KMS-11 (cell line): Measurements from ENCODE around the gene BPIFB6.

Source experiments
- H2AFZ ChIP-seq: fragments of 200-600 bp; sonication (generic); 2 replicates; pipeline ENCODE4 v1.6.1; 2016; ENCODE audit warnings: antibody characterized with exemption, mixed run types, low read depth
- H3K27ac ChIP-seq: fragments of 200-600 bp; sonication (generic); 2 replicates; pipeline ENCODE4 v1.6.1; 2016; ENCODE audit warnings: mild to moderate bottlenecking, mixed run types
- H3K27me3 ChIP-seq: fragments of 200-600 bp; sonication (generic); 2 replicates; pipeline ENCODE4 v1.6.1; 2017; ENCODE audit warnings: mild to moderate bottlenecking, low read depth, mixed run types, moderate library complexity; ENCODE audit not compliant: insufficient read depth
- H3K36me3 ChIP-seq: fragments of 200-600 bp; sonication (generic); 2 replicates; pipeline ENCODE4 v1.6.1; 2017; ENCODE audit warnings: mild to moderate bottlenecking, mixed run types; ENCODE audit not compliant: insufficient read depth
- H3K4me1 ChIP-seq: fragments of 200-600 bp; sonication (generic); 2 replicates; pipeline ENCODE4 v1.6.1; 2016; ENCODE audit warnings: mild to moderate bottlenecking, low read depth, mixed run types; ENCODE audit not compliant: poor library complexity, severe bottlenecking
- H3K4me2 ChIP-seq: fragments of 200-600 bp; sonication (generic); 2 replicates; pipeline ENCODE4 v1.7.0; 2016; ENCODE audit warnings: mild to moderate bottlenecking, mixed run types
- H3K4me3 ChIP-seq: fragments of 200-600 bp; sonication (generic); IDR thresholded peaks from 2 replicates; pipeline ENCODE4 v1.6.1; 2017; ENCODE audit warnings: low read depth, low read length, mixed read lengths; ENCODE audit not compliant: insufficient read depth
- H3K79me2 ChIP-seq: fragments of 200-600 bp; sonication (generic); 2 replicates; pipeline ENCODE4 v1.6.1; 2016; ENCODE audit warnings: low read depth, mixed run types; ENCODE audit not compliant: insufficient read depth
- H3K9ac ChIP-seq: fragments of 200-600 bp; sonication (generic); 2 replicates; pipeline ENCODE4 v1.6.1; 2016; ENCODE audit warnings: mild to moderate bottlenecking, mixed run types
- H4K20me1 ChIP-seq: fragments of 200-600 bp; sonication (generic); 2 replicates; pipeline ENCODE4 v1.6.1; 2016; ENCODE audit warnings: mild to moderate bottlenecking, mixed run types; ENCODE audit not compliant: insufficient read depth
- CTCF ChIP-seq: fragments of 200-600 bp; sonication (generic); conservative IDR thresholded peaks from 2 replicates; pipeline ENCODE4 v1.6.1; 2017; ENCODE audit warnings: low read depth, mild to moderate bottlenecking, antibody characterized with exemption, low read length, moderate library complexity, mixed read lengths

Gene BPIFB6

GRCh38 chr20:33015700-33016580 is 15.5 kb upstream of the BPIFB6 start:
- peaks cover 61% of the 10 kb centered on the region for H3K27me3 ChIP-seq
- no peaks in the 10 kb centered on the region for H3K79me2 ChIP-seq
- H3K4me2 ChIP-seq, result no peak overlapping the region
- no peak overlapping the region for H2AFZ ChIP-seq
- no peaks in the 10 kb centered on the region for H4K20me1 ChIP-seq
- H3K4me1 ChIP-seq, result no peaks in the 10 kb centered on the region
- no peak overlapping the region for H3K9ac ChIP-seq
- no peak overlapping the region for H3K27ac ChIP-seq
- no peak overlapping the region for H3K4me3 ChIP-seq
- H3K36me3 ChIP-seq, result no peaks in the 10 kb centered on the region
- TF ChIP-seq CTCF, result no peak

GRCh38 chr20:33016581-33017109 is 14.8 kb upstream of the BPIFB6 start:
- H4K20me1 ChIP-seq, result no peaks in the 10 kb centered on the region
- H3K4me2 ChIP-seq, result no peak overlapping the region
- no peak overlapping the region for H3K9ac ChIP-seq
- no peak overlapping the region for H2AFZ ChIP-seq
- no peak for TF ChIP-seq CTCF
- H3K4me3 ChIP-seq, result no peak overlapping the region
- H3K27me3 ChIP-seq, result peaks cover 56% of the 10 kb centered on the region
- H3K27ac ChIP-seq, result no peak overlapping the region
- H3K36me3 ChIP-seq, result no peaks in the 10 kb centered on the region
- no peaks in the 10 kb centered on the region for H3K4me1 ChIP-seq
- no peaks in the 10 kb centered on the region for H3K79me2 ChIP-seq

GRCh38 chr20:33017542-33017941 is 13.9 kb upstream of the BPIFB6 start:
- Histone ChIP-seq H2AFZ (no peak overlapping the region), H3K4me3 (no peak overlapping the region), H3K9ac (no peak overlapping the region), H3K4me2 (no peak overlapping the region), H3K4me1 (no peaks in the 10 kb centered on the region), H4K20me1 (no peaks in the 10 kb centered on the region), H3K27ac (no peak overlapping the region), H3K79me2 (no peaks in the 10 kb centered on the region), H3K36me3 (no peaks in the 10 kb centered on the region), H3K27me3 (peaks cover 50% of the 10 kb centered on the region)
- TF ChIP-seq CTCF, result no peak

GRCh38 chr20:33018169-33018931 is 13.1 kb upstream of the BPIFB6 start:
- Histone ChIP-seq H3K9ac (no peak overlapping the region), H3K4me2 (no peak overlapping the region), H3K4me3 (no peak overlapping the region), H3K27ac (no peak overlapping the region), H3K27me3 (peaks cover 42% of the 10 kb centered on the region), H3K79me2 (no peaks in the 10 kb centered on the region), H4K20me1 (no peaks in the 10 kb centered on the region), H3K36me3 (no peaks in the 10 kb centered on the region), H3K4me1 (no peaks in the 10 kb centered on the region), H2AFZ (no peak overlapping the region)
- TF ChIP-seq CTCF, result no peak
